Gastroesophageal sphincter (tissue), 4 donors: ENCODE data around the gene NBPF9. TPM values are rescaled to one million over a fixed set of nuclear protein-coding genes. Genes with fewer than 3 reads are reported as not detected.
"Not testable (repeated sequence)": the region's sequence is repeated elsewhere in the genome, so short reads cannot be mapped to it uniquely, and the experiment has no call there.

Source experiments
- ATAC-seq: fragments of 150-250 bp; one replicate; pipeline ENCODE4 v1.9.1; 2016; ENCODE audit warnings: mild to moderate bottlenecking, moderate library complexity
- H3K27ac ChIP-seq, 4 donors: fragments of 200-600 bp; sonication (generic) in 3 of 4; 1 replicate in 3 of 4; 2 replicates in 1 of 4; pipeline ENCODE4 v1.5.1; 2016 to 2019
- H3K27me3 ChIP-seq: fragments of 200-600 bp; sonication (generic); one replicate; pipeline ENCODE4 v1.5.1; 2019
- H3K36me3 ChIP-seq, 2 donors: fragments of 200-600 bp; sonication (generic); one replicate each; pipeline ENCODE4 v1.5.1; 2019; ENCODE audit warnings: control low read depth in 1 of 2
- H3K4me1 ChIP-seq, 3 donors: fragments of 200-600 bp; sonication (generic); 1 replicate in 2 of 3; 2 replicates in 1 of 3; pipeline ENCODE4 v1.5.1; 2016 to 2019; ENCODE audit warnings: control low read depth in 2 of 3
- H3K4me3 ChIP-seq, 2 donors: fragments of 200-600 bp; sonication (generic); one replicate each; pipeline ENCODE4 v1.5.1; 2019; ENCODE audit warnings: mild to moderate bottlenecking in 1 of 2, moderate library complexity in 1 of 2
- H3K9me3 ChIP-seq, 3 donors: fragments of 200-600 bp; sonication (generic); one replicate each; pipeline ENCODE4 v1.5.1; 2017 to 2019; ENCODE audit warnings: control low read depth in 2 of 3
- CTCF ChIP-seq, 4 experiments: fragments of 200-600 bp in 2 of 4; fragments of 450-650 bp in 2 of 4; sonication (generic) in 1 of 4; IDR thresholded peaks; one replicate each; pipeline ENCODE4 v1.5.1; 2017 to 2019; ENCODE audit warnings: antibody characterized with exemption in 4 of 4, mild to moderate bottlenecking in 2 of 4, moderate library complexity in 2 of 4
- POLR2A ChIP-seq, 2 donors: fragments of 450-650 bp; IDR thresholded peaks; one replicate each; pipeline ENCODE4 v1.6.1; 2017; ENCODE audit warnings: antibody characterized with exemption in 2 of 2, mild to moderate bottlenecking in 2 of 2, moderate library complexity in 1 of 2
- POLR2AphosphoS5 ChIP-seq: sonication (generic); formaldehyde crosslinking; IDR thresholded peaks from one replicate; pipeline ENCODE4 v1.6.1; 2017; ENCODE audit warnings: antibody characterized with exemption
- WGBS, 2 donors: methylation state at CpG; one replicate each; pipeline ENCODE4 v1.1.5; 2018; ENCODE audit warnings: low coverage in 1 of 2; 5-methylcytosine and 5-hydroxymethylcytosine counted together
- total RNA-seq, 4 donors: library from RNA; depleted of rRNA; stranded (reverse); fragments of >200 nt; gene quantifications; one replicate each; pipeline ENCODE4 v1.1.0, GENCODE V29; 2016

The NBPF9 gene
- total RNA-seq = 10 to 100 TPM; 17.2 to 26.2 (median 18.6) TPM

GRCh38 chr1:149103109-149104081 is at the start of gene NBPF9:
Gene NBPF9, minus strand, starts transcription at chr1:149103551. Its CDS starts 21,412 bp downstream, at chr1:149082139.
- no CpG with 5 or more reads among the region's 85 CpGs for WGBS, 2 donors
- not testable (repeated sequence) for H3K4me1 ChIP-seq, H3K36me3 ChIP-seq, H3K9me3 ChIP-seq, H3K27me3 ChIP-seq
- TF ChIP-seq CTCF (IDR thresholded peaks at IDR 0.05) = peak in 1 of 4 experiments; percentile 23
- peak; percentile 28 to 63 for TF ChIP-seq POLR2A (IDR thresholded peaks at IDR 0.05)
- peak; percentile 72 for TF ChIP-seq POLR2AphosphoS5
- peak; percentile 98 for ATAC-seq
- Histone ChIP-seq H3K27ac (peak within 1 kb of the TSS; percentile 62 to 87 (median 80)), H3K4me3 (peak within 1 kb of the TSS; percentile 57 to 93)

- not testable (repeated sequence) for H3K4me1 ChIP-seq, H3K9me3 ChIP-seq, H3K36me3 ChIP-seq, ATAC-seq, H3K4me3 ChIP-seq, H3K27ac ChIP-seq, H3K27me3 ChIP-seq
- 61% methylated on average over 3 of the region's 4 CpGs; no CpG with 5 or more reads in 1 of the 2 donors for WGBS, 2 donors
Measured at GRCh38 chr1:149149909-149150308, 46.6 kb upstream of the NBPF9 start.

GRCh38 chr1:149137585-149137984 is 34.2 kb upstream of the NBPF9 start:
- not testable (repeated sequence) for H3K4me3 ChIP-seq, H3K27me3 ChIP-seq, H3K27ac ChIP-seq, H3K36me3 ChIP-seq, H3K9me3 ChIP-seq, ATAC-seq, H3K4me1 ChIP-seq
- WGBS, 2 donors = no CpG with 5 or more reads among the region's 2 CpGs

GRCh38 chr1:149130938-149131337 is 27.6 kb upstream of the NBPF9 start:
- H3K4me3 ChIP-seq, H3K36me3 ChIP-seq, H3K9me3 ChIP-seq, H3K27me3 ChIP-seq, H3K27ac ChIP-seq, H3K4me1 ChIP-seq, ATAC-seq: not testable (repeated sequence)
- 81 to 82% methylated on average over 4 to 6 of the region's 7 CpGs for WGBS, 2 donors

- H3K27ac ChIP-seq, H3K4me3 ChIP-seq, H3K4me1 ChIP-seq, H3K36me3 ChIP-seq, H3K27me3 ChIP-seq, H3K9me3 ChIP-seq, ATAC-seq: not testable (repeated sequence)
- WGBS, 2 donors = no CpG with 5 or more reads among the region's 17 CpGs
Measured at GRCh38 chr1:149129245-149129644, 25.9 kb upstream of the NBPF9 start.

- H3K27me3 ChIP-seq, H3K9me3 ChIP-seq, H3K27ac ChIP-seq, H3K4me3 ChIP-seq, ATAC-seq, H3K4me1 ChIP-seq, H3K36me3 ChIP-seq: not testable (repeated sequence)
- 76 to 78% methylated on average over 4 to 6 of the region's 6 CpGs for whole genome bisulfite sequencing, 2 donors
Measured at GRCh38 chr1:149126555-149127145, 23.3 kb upstream of the NBPF9 start.

GRCh38 chr1:149123948-149124926 is 20.9 kb upstream of the NBPF9 start:
- H3K27ac ChIP-seq, ATAC-seq, H3K4me1 ChIP-seq, H3K27me3 ChIP-seq, H3K36me3 ChIP-seq, H3K4me3 ChIP-seq, H3K9me3 ChIP-seq: not testable (repeated sequence)
- 17% methylated on average over 2 of the region's 15 CpGs; no CpG with 5 or more reads in 1 of the 2 donors for WGBS, 2 donors

- 86% methylated on average over 1 of the region's 3 CpGs; no CpG with 5 or more reads in 1 of the 2 donors for WGBS, 2 donors
Measured at GRCh38 chr1:149112828-149113227, 9.5 kb upstream of the NBPF9 start.

GRCh38 chr1:149110343-149110742 is 7.0 kb upstream of the NBPF9 start:
- not testable (repeated sequence) for H3K4me3 ChIP-seq, H3K27ac ChIP-seq, ATAC-seq, H3K9me3 ChIP-seq, H3K36me3 ChIP-seq, H3K4me1 ChIP-seq, H3K27me3 ChIP-seq
- WGBS, 2 donors = no CpG with 5 or more reads among the region's 2 CpGs

More at GRCh38 chr1:149112828-149113227, 9.5 kb upstream of the NBPF9 start:
- not testable (repeated sequence) for H3K36me3 ChIP-seq, H3K4me3 ChIP-seq, H3K27me3 ChIP-seq, H3K4me1 ChIP-seq, H3K9me3 ChIP-seq, ATAC-seq, H3K27ac ChIP-seq

- Histone ChIP-seq H3K27ac (peak overlapping the region in 3 of 4 donors; percentile 43 to 87 (median 85)), H3K4me3 (peak overlapping the region; percentile 57 to 93)
- ATAC-seq = peak; percentile 47
- H3K27me3 ChIP-seq, H3K4me1 ChIP-seq, H3K9me3 ChIP-seq, H3K36me3 ChIP-seq: not testable (repeated sequence)
- WGBS, 2 donors = no CpG with 5 or more reads among the region's 16 CpGs
Measured at GRCh38 chr1:149102574-149102973, 777 bp downstream of the NBPF9 start.

- H3K27ac ChIP-seq, ATAC-seq, H3K4me3 ChIP-seq, H3K27me3 ChIP-seq, H3K4me1 ChIP-seq, H3K9me3 ChIP-seq: not testable (repeated sequence)
- WGBS, 2 donors = no CpG with 5 or more reads among the region's 8 CpGs
- peaks cover 0 to 12% of the 10 kb centered on the region in 2 donors for H3K36me3 ChIP-seq
Measured at GRCh38 chr1:149098276-149098675, 5.1 kb downstream of the NBPF9 start.
